ENCODE data around the gene SLC66A3. TPM values are rescaled to one million over a fixed set of nuclear protein-coding genes. Genes with fewer than 3 reads are reported as not detected.

The SLC66A3 gene
- total RNA-seq, 4 donors from 2014 or later: 37.4 to 70.6 (median 62.4) TPM

DNA sequence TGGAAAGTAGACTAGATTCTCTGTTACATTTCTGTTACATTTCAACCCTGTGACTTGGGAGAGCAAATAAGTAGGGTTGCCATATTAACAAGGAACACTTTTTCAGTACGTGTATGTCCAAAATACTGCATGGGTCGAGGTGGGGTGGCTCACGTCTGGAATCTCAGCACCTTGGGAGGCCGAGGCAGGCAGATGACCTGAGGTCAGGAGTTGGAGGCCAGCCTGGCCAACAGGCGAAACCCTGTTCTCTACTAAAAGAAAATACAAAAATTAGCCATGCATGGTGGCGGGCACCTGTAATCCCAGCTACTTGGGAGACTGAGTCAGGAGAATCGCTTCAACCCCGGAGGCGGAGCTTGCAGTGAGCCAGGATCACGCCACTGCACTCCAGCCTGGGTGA, 11.2 kb downstream of the SLC66A3 start:
- no peak for DNase-seq (ENCODE audit: extremely low spot score)
- Histone ChIP-seq H3K4me1 (no peaks in the 10 kb centered on the region), H3K4me3 (no peak overlapping the region), H3K36me3 (peaks cover 0 to 17% (median 8%) of the 10 kb centered on the region in 4 donors), H3K9me3 (no peaks in the 10 kb centered on the region), H3K27ac (replicated peaks in 1 of 4) (no peak overlapping the region), H3K27me3 (no peaks in the 10 kb centered on the region)
- WGBS: 97% methylated on average over 10 of the region's 10 CpGs
- no peak for TF ChIP-seq POLR2A (IDR thresholded peaks at IDR 0.05; ENCODE audit: low read depth)
- no peak for TF ChIP-seq EP300 (IDR thresholded peaks at IDR 0.05)
- TF ChIP-seq CTCF (IDR thresholded peaks at IDR 0.05): no peak
- no peak for TF ChIP-seq POLR2AphosphoS5 (IDR thresholded peaks at IDR 0.05)
- intact Hi-C loops (cut with DNase I): no loop called here

DNA sequence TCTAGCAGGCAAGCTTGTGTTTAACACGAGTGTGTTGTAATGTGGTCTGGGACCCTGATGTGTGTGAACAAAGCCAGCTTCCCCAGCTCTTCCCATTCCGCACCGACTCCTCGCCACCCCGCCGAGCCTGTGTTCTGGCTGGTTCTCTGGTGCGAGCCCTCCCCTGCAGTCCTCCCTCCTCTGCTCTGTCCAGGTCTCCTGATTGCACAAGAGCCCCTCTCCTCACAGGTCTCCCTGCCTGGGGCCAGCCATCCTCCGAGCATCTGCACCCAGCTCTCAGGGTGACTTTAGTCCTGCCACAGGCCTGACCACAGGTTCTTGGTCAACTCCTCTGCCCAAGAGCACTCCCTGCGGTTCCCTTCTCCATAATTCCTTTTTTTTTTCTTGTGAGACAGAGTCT, 13.2 kb downstream of the SLC66A3 start:
- Histone ChIP-seq H3K27ac (replicated peaks in 1 of 4) (no peak overlapping the region), H3K36me3 (peaks cover 0 to 11% (median 4%) of the 10 kb centered on the region in 4 donors), H3K4me3 (no peak overlapping the region), H3K27me3 (no peaks in the 10 kb centered on the region), H3K4me1 (no peaks in the 10 kb centered on the region), H3K9me3 (no peaks in the 10 kb centered on the region)
- WGBS: 88% methylated on average over 9 of the region's 9 CpGs
- TF ChIP-seq EP300 (IDR thresholded peaks at IDR 0.05): no peak
- TF ChIP-seq CTCF (IDR thresholded peaks at IDR 0.05): no peak
- TF ChIP-seq POLR2A (IDR thresholded peaks at IDR 0.05; ENCODE audit: low read depth): no peak
- no peak for TF ChIP-seq POLR2AphosphoS5 (IDR thresholded peaks at IDR 0.05)
- intact Hi-C loops (cut with DNase I): no loop called here
- no peak for DNase-seq (ENCODE audit: extremely low spot score)

DNA sequence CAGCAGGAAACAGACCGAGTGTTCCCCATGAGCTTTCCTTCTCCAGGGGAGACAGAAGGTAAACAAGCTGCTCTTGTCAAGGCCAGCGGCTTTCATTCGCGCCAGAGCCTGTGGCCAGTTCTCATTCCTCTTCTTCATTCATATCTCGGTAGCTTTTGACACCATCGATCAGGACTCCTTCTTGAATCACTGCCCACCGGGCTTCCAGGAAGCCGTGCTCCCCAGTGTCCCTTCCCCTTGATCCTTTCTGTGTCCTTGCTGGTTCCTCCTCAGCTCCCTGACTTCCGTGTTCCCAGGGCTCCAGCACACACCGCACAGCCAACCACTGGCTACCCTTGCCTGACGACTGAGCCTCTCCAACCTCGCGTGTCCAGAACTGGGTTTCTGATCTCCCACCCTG, 14.1 kb downstream of the SLC66A3 start:
- no peak overlapping the region for H3K4me3 ChIP-seq
- WGBS: 85% methylated on average over 12 of the region's 13 CpGs
- no peaks in the 10 kb centered on the region for H3K4me1 ChIP-seq
- H3K36me3 ChIP-seq: peaks cover 0 to 6% (median 0%) of the 10 kb centered on the region in 4 donors
- H3K9me3 ChIP-seq: no peaks in the 10 kb centered on the region
- intact Hi-C loops (cut with DNase I): no loop called here
- no peak overlapping the region for H3K27ac ChIP-seq (replicated peaks in 1 of 4)
- no peak for DNase-seq (ENCODE audit: extremely low spot score)
- TF ChIP-seq POLR2A (IDR thresholded peaks at IDR 0.05; ENCODE audit: low read depth) (no peak), CTCF (IDR thresholded peaks at IDR 0.05) (no peak)
- H3K27me3 ChIP-seq: no peaks in the 10 kb centered on the region

DNA sequence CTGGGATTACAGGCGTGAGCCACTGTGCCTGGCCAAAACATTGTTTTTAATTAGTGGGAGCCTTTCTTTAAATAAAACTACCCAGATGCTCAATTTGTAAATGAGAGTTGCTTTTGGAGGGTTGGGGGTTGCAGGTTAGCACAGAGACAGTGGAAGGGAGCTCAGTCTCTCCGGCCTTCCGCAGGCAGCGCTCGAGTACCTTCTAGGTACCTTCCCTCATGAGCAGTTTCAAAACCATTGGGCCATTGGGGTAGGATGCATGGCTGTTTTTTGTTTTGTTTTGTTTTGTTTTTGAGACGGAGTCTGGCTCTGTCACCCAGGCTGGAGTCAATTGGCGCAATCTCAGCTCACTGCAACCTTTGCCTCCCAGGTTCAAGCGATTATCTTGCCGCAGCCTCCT, 19.0 kb downstream of the SLC66A3 start:
- Histone ChIP-seq H3K4me1 (no peaks in the 10 kb centered on the region), H3K27me3 (no peaks in the 10 kb centered on the region), H3K9me3 (no peaks in the 10 kb centered on the region), H3K27ac (replicated peaks in 1 of 4) (no peak overlapping the region), H3K36me3 (peaks cover 0 to 21% (median 1%) of the 10 kb centered on the region in 4 donors), H3K4me3 (no peak overlapping the region)
- 96% methylated on average over 9 of the region's 9 CpGs for WGBS
- intact Hi-C loops (cut with DNase I): no loop called here
- TF ChIP-seq POLR2AphosphoS5 (IDR thresholded peaks at IDR 0.05) (no peak), EP300 (IDR thresholded peaks at IDR 0.05) (no peak), CTCF (IDR thresholded peaks at IDR 0.05) (no peak), POLR2A (IDR thresholded peaks at IDR 0.05; ENCODE audit: low read depth) (no peak)
- DNase-seq (ENCODE audit: extremely low spot score): no peak

GRCh38 chr2:11175293-11175795, 20.1 kb downstream of the SLC66A3 start:
- TF ChIP-seq CTCF (IDR thresholded peaks at IDR 0.05) (no peak), EP300 (IDR thresholded peaks at IDR 0.05) (no peak), POLR2AphosphoS5 (IDR thresholded peaks at IDR 0.05) (no peak), POLR2A (IDR thresholded peaks at IDR 0.05; ENCODE audit: low read depth) (no peak)
- Histone ChIP-seq H3K27ac (replicated peaks in 1 of 4) (no peak overlapping the region), H3K4me3 (no peak overlapping the region), H3K4me1 (no peaks in the 10 kb centered on the region), H3K27me3 (no peaks in the 10 kb centered on the region), H3K9me3 (no peaks in the 10 kb centered on the region), H3K36me3 (peaks cover 0 to 31% (median 6%) of the 10 kb centered on the region in 4 donors)
- 71% methylated on average over 6 of the region's 6 CpGs for WGBS
- DNase-seq (ENCODE audit: extremely low spot score): no peak
- intact Hi-C loops (cut with DNase I): no loop called here

Data from esophagus muscularis mucosa (tissue), 4 donors.